Esophagus squamous epithelium (tissue), 5 donors: ENCODE data around the gene METAP1D. TPM values are rescaled to one million over a fixed set of nuclear protein-coding genes. Genes with fewer than 3 reads are reported as not detected.
"Not testable (repeated sequence)": the region's sequence is repeated elsewhere in the genome, so short reads cannot be mapped to it uniquely, and the experiment has no call there.

Experiments used
- DNase-seq: peaks from one replicate; lab custom pipeline; 2025; lab: John Stamatoyannopoulos, UW
- H3K27ac ChIP-seq, 4 donors: fragments of 200-600 bp; sonication (generic); one replicate each; pipeline ENCODE4 v1.5.1; 2016 to 2019; ENCODE audit warnings: mild to moderate bottlenecking in 1 of 4
- H3K27me3 ChIP-seq, 4 donors: fragments of 200-600 bp; sonication (generic); 1 replicate in 3 of 4; 2 replicates in 1 of 4; pipeline versions ENCODE4 v1.5.1 to v1.6.0; 2017 to 2021; ENCODE audit warnings: antibody characterized with exemption in 1 of 4
- H3K36me3 ChIP-seq, 3 donors: fragments of 200-600 bp; sonication (generic); one replicate each; pipeline ENCODE4 v1.5.1; 2016 to 2019
- H3K4me1 ChIP-seq, 3 donors: fragments of 200-600 bp; sonication (generic); one replicate each; pipeline ENCODE4 v1.5.1; 2017 to 2019
- H3K4me3 ChIP-seq, 4 donors: fragments of 200-600 bp; sonication (generic); 1 replicate in 3 of 4; 2 replicates in 1 of 4; pipeline ENCODE4 v1.5.1; 2016 to 2019; ENCODE audit warnings: mild to moderate bottlenecking in 2 of 4, moderate library complexity in 1 of 4
- H3K9me3 ChIP-seq, 3 donors: fragments of 200-600 bp; sonication (generic); one replicate each; pipeline ENCODE4 v1.5.1; 2016 to 2019
- CTCF ChIP-seq, 6 experiments: fragments of 450-650 bp in 4 of 6; fragments of 200-600 bp in 2 of 6; sonication (generic) in 2 of 6; IDR thresholded peaks; one replicate each; pipeline ENCODE4 v1.5.1; 2016 to 2019; ENCODE audit warnings: antibody characterized with exemption in 6 of 6, mild to moderate bottlenecking in 4 of 6, moderate library complexity in 4 of 6
- POLR2A ChIP-seq, 4 donors: fragments of 450-650 bp; IDR thresholded peaks; one replicate each; pipeline ENCODE4 v1.6.1; 2017; ENCODE audit warnings: antibody characterized with exemption in 4 of 4, mild to moderate bottlenecking in 4 of 4, moderate library complexity in 3 of 4
- WGBS, 2 donors: methylation state at CpG; one replicate each; pipeline ENCODE4 v1.1.5; 2018; 5-methylcytosine and 5-hydroxymethylcytosine counted together
- intact Hi-C: fragments of 100-400 bp; cut with DNase I; formaldehyde crosslinking; loops from one replicate; pipeline ENCODE4 v1.15.0; 2022
- total RNA-seq, 4 donors: library from RNA; depleted of rRNA; stranded (reverse); fragments of >200 nt; gene quantifications; one replicate each; pipeline ENCODE4 v1.1.0, GENCODE V29; 2016
- donor health status: DM: yes; HTN: yes; CAD: no.

The METAP1D gene
- total RNA-seq, 4 donors from 2014 or later, result 2.4 to 7.1 (median 5.7) TPM

GRCh38 chr2:171972329-171972982 is 27.3 kb upstream of the METAP1D start:
- intact Hi-C loops, result no loop called here
- no peaks in the 10 kb centered on the region for H3K9me3 ChIP-seq
- DNase-seq, result no peak

GRCh38 chr2:171979103-171979502 is 20.6 kb upstream of the METAP1D start:
- 98 to 99% methylated on average over 4 of the region's 4 CpGs for whole genome bisulfite sequencing, 2 donors
- Histone ChIP-seq H3K4me1 (no peaks in the 10 kb centered on the region), H3K4me3 (no peak overlapping the region), H3K9me3 (no peaks in the 10 kb centered on the region), H3K27ac (no peak overlapping the region), H3K27me3 (no peaks in the 10 kb centered on the region), H3K36me3 (peaks cover 0 to 81% (median 11%) of the 10 kb centered on the region in 3 donors)
- intact Hi-C loops, result no loop called here
- no peak for DNase-seq
- TF ChIP-seq CTCF (IDR thresholded peaks at IDR 0.05) (no peak), POLR2A (IDR thresholded peaks at IDR 0.05) (no peak)

More at GRCh38 chr2:171972329-171972982, 27.3 kb upstream of the METAP1D start:
- Histone ChIP-seq H3K4me1 (no peaks in the 10 kb centered on the region), H3K27me3 (no peaks in the 10 kb centered on the region), H3K27ac (no peak overlapping the region), H3K36me3 (peaks cover 0 to 60% (median 3%) of the 10 kb centered on the region in 3 donors), H3K4me3 (no peak overlapping the region)
- TF ChIP-seq CTCF (IDR thresholded peaks at IDR 0.05) (no peak), POLR2A (IDR thresholded peaks at IDR 0.05) (no peak)
- WGBS, 2 donors, result 86 to 100% methylated on average over 2 of the region's 2 CpGs

DNA sequence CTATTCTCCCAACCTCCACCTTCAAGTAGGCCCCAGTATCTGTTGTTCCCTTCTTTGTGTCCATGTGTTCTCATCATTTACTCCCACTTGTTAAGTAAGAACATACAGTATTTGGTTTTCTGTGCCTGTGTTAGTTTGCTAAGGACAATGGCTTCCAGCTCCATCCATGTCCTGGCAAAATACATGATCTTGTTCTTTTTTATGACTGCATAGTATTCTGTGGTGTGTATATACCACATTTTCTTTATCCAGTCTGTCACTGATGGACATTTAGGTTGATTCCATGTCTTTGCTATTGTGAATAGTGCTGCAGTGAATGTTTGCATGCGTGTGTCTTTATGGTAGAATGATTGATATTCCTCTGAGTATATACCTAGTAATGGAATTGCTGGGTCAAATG is 15.8 kb upstream of the METAP1D start:
- not testable (repeated sequence) for DNase-seq
- H3K36me3 ChIP-seq, result peaks cover 0 to 49% (median 8%) of the 10 kb centered on the region in 3 donors

DNA sequence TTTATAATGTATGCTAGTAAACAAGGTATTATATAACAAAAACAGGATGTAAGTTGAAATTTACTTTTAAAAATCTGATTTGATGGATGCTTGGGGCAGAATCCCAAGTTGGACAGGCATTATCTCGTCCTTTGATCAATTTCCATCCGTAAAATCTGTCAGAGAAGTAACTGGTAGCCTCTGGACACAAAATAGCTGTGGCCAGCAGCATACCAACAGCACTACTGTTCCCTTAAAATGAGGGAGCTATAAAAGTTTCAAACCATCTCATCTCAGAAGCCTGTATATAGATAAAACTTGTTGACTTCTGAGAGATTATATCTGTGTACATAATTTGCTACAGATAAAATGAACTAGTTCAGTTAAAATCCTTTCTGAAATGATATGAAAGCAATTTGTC is 14.7 kb upstream of the METAP1D start:
- no peaks in the 10 kb centered on the region for H3K27me3 ChIP-seq
- H3K27ac ChIP-seq, result no peak overlapping the region
- no peaks in the 10 kb centered on the region for H3K9me3 ChIP-seq
- DNase-seq, result no peak
- intact Hi-C loops, result no loop called here
- H3K36me3 ChIP-seq, result peaks cover 0 to 37% (median under 1%) of the 10 kb centered on the region in 3 donors
- TF ChIP-seq CTCF (IDR thresholded peaks at IDR 0.05) (no peak), POLR2A (IDR thresholded peaks at IDR 0.05) (no peak)
- no peak overlapping the region for H3K4me3 ChIP-seq
- H3K4me1 ChIP-seq, result no peaks in the 10 kb centered on the region
- WGBS, 2 donors, result 90 to 97% methylated on average over 2 of the region's 2 CpGs

More for the DNA sequence above, 15.8 kb upstream of the METAP1D start:
- whole genome bisulfite sequencing, 2 donors, result 94 to 100% methylated on average over 1 of the region's 1 CpG
- H3K4me3 ChIP-seq, H3K27me3 ChIP-seq, H3K4me1 ChIP-seq, H3K9me3 ChIP-seq, intact Hi-C loops, H3K27ac ChIP-seq: not testable (repeated sequence)

- no peaks in the 10 kb centered on the region for H3K4me1 ChIP-seq
- no peaks in the 10 kb centered on the region for H3K27me3 ChIP-seq
- no peak overlapping the region for H3K27ac ChIP-seq
- TF ChIP-seq POLR2A (IDR thresholded peaks at IDR 0.05), result no peak
- no peak for TF ChIP-seq CTCF (IDR thresholded peaks at IDR 0.05)
- H3K9me3 ChIP-seq, result no peaks in the 10 kb centered on the region
- no peak for DNase-seq
- H3K4me3 ChIP-seq, result no peak overlapping the region
- H3K36me3 ChIP-seq, result peaks cover 0 to 23% (median 0%) of the 10 kb centered on the region in 3 donors
- 92 to 94% methylated on average over 4 of the region's 4 CpGs for WGBS, 2 donors
- intact Hi-C loops, result no loop called here
These were observed 13.0 kb upstream of the METAP1D start for GRCh38 chr2:171986778-171987177.
